ENCODE results near the gene MAST4. TPM values are rescaled to one million over a fixed set of nuclear protein-coding genes. Genes with fewer than 3 reads are reported as not detected.

The MAST4 gene
- total RNA-seq, 2 experiments from 2014 or later, result 1.3 to 21.9 TPM

DNA sequence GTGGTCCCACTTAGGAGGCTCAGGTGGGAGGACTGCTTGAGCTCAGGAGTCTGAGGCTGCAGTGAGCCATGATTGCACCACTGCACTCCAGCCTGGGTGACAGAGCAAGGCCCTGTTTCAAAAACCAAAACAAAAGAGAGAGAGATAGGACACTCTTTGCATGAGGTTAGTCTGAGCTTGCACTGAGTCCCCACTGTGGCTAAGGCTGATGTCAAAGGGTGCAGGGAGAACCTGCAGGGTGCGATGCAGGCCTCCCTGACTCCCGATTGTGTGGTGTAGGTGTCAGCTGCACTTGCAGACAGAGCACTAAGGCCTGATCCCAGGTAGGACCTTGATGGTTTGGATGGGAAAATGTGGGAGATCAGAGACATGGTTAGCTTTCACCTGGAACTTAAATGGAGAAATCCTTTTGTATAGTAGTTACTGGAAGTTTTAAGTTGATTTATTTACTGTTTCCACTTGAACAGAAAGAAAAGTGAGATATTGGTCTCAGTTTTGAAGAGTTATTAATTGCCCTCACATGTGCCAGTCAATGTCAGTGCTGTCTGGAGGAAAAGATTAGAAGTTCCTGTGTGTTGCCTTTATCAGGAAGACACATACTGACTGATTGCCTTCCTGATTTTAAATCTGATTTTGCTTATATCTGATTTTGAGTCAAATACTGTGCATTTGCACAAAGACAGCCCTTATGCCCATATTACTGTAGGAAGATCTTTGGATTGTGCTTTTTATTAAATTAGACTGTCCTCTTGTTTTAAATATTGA, 260.0 kb downstream of the MAST4 start:
- Histone ChIP-seq H3K4me1 (ENCODE audit: insufficient read depth, low read length, poor library complexity, severe bottlenecking) (no peaks in the 10 kb centered on the region), H3K9me2 (ENCODE audit: insufficient read depth, low read length) (no peaks in the 10 kb centered on the region), H4K20me1 (ENCODE audit: insufficient read depth, low read length) (no peaks in the 10 kb centered on the region), H2AFZ (ENCODE audit: low read length) (no peak overlapping the region), H3K4me3 (ENCODE audit: low read depth, low read length, poor library complexity, severe bottlenecking) (no peak overlapping the region), H3K27ac (ENCODE audit: low read depth, low read length, poor library complexity, severe bottlenecking) (no peak overlapping the region), H3K36me3 (ENCODE audit: insufficient read depth, low read length) (no peaks in the 10 kb centered on the region), H3K79me2 (ENCODE audit: insufficient read depth, low read depth, low read length) (no peaks in the 10 kb centered on the region), H3K4me2 (ENCODE audit: low read length) (no peak overlapping the region), H3K9me3 (ENCODE audit: low read length) (no peaks in the 10 kb centered on the region)
- ChIA-PET CTCF (ENCODE audit: unreplicated experiment) (no interaction called here), POLR2A (interaction anchor here (1.5 kb wide), 1 partner anchor 12 kb away, joined by 3 read pairs; no protein-coding TSS in a partner anchor)
- BruUV-seq (replicated peaks), result no TSS peak
- intact Hi-C loops (cut with micrococcal nuclease; ENCODE audit: unreplicated experiment), result no loop called here
- no peak for DNase-seq (ENCODE audit: low spot score)
- TF ChIP-seq EZH2phosphoT487 (IDR thresholded peaks at IDR 0.05; ENCODE audit: borderline replicate concordance, low read depth, low read length) (no peak), CTCF (conservative IDR thresholded peaks at IDR 0.05; ENCODE audit: low read length) (no peak)

GRCh38 chr5:66859526-66859925, 263.3 kb downstream of the MAST4 start:
- TF ChIP-seq CTCF (conservative IDR thresholded peaks at IDR 0.05; ENCODE audit: low read length) (no peak), EZH2phosphoT487 (IDR thresholded peaks at IDR 0.05; ENCODE audit: borderline replicate concordance, low read depth, low read length) (no peak)
- no TSS peak for BruUV-seq (replicated peaks)
- Histone ChIP-seq H3K79me2 (ENCODE audit: insufficient read depth, low read depth, low read length) (no peaks in the 10 kb centered on the region), H3K4me2 (ENCODE audit: low read length) (no peak overlapping the region), H3K9me3 (ENCODE audit: low read length) (no peaks in the 10 kb centered on the region), H3K36me3 (ENCODE audit: insufficient read depth, low read length) (no peaks in the 10 kb centered on the region), H2AFZ (ENCODE audit: low read length) (no peak overlapping the region), H3K4me1 (ENCODE audit: insufficient read depth, low read length, poor library complexity, severe bottlenecking) (no peaks in the 10 kb centered on the region), H4K20me1 (ENCODE audit: insufficient read depth, low read length) (no peaks in the 10 kb centered on the region), H3K9me2 (ENCODE audit: insufficient read depth, low read length) (no peaks in the 10 kb centered on the region), H3K27ac (ENCODE audit: low read depth, low read length, poor library complexity, severe bottlenecking) (no peak overlapping the region), H3K4me3 (ENCODE audit: low read depth, low read length, poor library complexity, severe bottlenecking) (no peak overlapping the region)
- POLR2A ChIA-PET, result interaction anchor here (1.1 kb wide), 1 partner anchor 19 kb away, joined by 5 read pairs; no protein-coding TSS in a partner anchor
- intact Hi-C loops (cut with micrococcal nuclease; ENCODE audit: unreplicated experiment), result no loop called here
- DNase-seq (ENCODE audit: low spot score), result no peak
- CTCF ChIA-PET (ENCODE audit: unreplicated experiment), result no interaction called here
